Measurements from ENCODE around the gene OSBPL3.

The OSBPL3 gene

GRCh38 chr7:24777806-24778205, 202.2 kb downstream of the OSBPL3 start:
- no peak overlapping the region for H3K4me3 ChIP-seq (ENCODE audit: low read depth, low read length)
- TF ChIP-seq, protein P1, sequence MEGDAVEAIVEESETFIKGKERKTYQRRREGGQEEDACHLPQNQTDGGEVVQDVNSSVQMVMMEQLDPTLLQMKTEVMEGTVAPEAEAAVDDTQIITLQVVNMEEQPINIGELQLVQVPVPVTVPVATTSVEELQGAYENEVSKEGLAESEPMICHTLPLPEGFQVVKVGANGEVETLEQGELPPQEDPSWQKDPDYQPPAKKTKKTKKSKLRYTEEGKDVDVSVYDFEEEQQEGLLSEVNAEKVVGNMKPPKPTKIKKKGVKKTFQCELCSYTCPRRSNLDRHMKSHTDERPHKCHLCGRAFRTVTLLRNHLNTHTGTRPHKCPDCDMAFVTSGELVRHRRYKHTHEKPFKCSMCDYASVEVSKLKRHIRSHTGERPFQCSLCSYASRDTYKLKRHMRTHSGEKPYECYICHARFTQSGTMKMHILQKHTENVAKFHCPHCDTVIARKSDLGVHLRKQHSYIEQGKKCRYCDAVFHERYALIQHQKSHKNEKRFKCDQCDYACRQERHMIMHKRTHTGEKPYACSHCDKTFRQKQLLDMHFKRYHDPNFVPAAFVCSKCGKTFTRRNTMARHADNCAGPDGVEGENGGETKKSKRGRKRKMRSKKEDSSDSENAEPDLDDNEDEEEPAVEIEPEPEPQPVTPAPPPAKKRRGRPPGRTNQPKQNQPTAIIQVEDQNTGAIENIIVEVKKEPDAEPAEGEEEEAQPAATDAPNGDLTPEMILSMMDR (IDR thresholded peaks at IDR 0.05; ENCODE audit: borderline replicate concordance, insufficient read depth, low read depth, low read length) = no peak

DNA sequence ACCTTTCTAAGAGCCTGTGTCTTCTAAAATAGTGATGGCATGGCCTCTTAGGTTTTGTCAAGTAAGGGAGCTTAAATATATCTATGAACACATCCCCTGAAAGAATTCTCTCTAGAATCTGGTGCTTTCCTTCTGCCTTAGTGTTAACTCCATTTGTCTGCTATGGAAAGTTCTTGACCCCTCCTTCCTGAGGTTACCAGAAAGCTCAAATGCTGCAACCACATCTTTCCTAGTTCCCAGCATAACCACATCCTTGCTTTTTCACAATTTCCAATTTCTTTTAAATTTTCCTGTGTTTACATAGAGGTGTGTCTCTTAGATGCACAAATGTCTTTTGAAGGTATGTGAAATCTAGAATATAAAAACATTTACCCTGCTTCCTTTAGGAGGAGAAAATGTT, 206.3 kb downstream of the OSBPL3 start:
- no peak overlapping the region for H3K4me3 ChIP-seq (ENCODE audit: low read depth, low read length)
- TF ChIP-seq, protein P1 (IDR thresholded peaks at IDR 0.05; ENCODE audit: borderline replicate concordance, insufficient read depth, low read depth, low read length) = no peak

GRCh38 chr7:24769851-24770250, 210.1 kb downstream of the OSBPL3 start:
- H3K4me3 ChIP-seq (ENCODE audit: low read depth, low read length) = no peak overlapping the region
- TF ChIP-seq, protein P1 (IDR thresholded peaks at IDR 0.05; ENCODE audit: borderline replicate concordance, insufficient read depth, low read depth, low read length) = no peak

DNA sequence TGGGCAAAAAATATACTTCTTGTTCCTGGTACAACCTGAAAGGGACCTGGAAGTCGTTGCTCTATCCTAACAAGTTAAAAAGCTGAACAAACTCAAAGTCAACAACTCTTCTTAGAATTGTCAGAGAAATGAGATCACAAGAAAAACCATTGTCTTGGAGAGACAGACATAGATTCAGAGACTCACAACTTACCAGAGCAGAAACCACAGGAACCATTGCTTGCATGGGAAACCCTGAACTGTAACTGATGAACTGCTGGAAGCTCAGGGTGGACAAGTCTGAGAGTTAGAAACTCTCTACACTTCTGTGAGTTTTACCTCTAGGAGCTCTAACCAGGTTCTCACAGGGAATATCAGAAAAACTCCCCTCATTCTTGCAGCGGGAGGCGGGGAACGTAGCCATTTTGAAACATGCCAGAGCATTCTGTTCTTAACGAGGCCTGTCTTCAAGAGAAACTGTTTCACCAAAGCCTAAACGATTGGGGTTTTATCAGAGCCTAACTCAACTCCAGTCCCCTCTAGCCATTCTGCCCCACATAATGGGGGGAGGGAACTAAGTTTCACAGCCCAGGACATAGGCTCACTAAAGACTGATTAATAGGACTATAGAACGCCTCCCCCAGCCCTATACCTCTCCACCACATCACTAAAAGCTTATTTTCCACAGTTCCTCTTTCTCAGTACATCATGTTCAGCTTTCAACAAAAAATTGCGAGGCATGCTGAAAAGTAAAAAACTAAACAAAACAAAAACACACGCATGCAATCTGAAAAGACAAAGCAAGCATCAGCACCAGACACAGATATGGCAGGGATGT, 210.8 kb downstream of the OSBPL3 start:
- H3K4me3 ChIP-seq (ENCODE audit: low read depth, low read length) = no peak overlapping the region
- TF ChIP-seq, protein P1 (IDR thresholded peaks at IDR 0.05; ENCODE audit: borderline replicate concordance, insufficient read depth, low read depth, low read length) = no peak

DNA sequence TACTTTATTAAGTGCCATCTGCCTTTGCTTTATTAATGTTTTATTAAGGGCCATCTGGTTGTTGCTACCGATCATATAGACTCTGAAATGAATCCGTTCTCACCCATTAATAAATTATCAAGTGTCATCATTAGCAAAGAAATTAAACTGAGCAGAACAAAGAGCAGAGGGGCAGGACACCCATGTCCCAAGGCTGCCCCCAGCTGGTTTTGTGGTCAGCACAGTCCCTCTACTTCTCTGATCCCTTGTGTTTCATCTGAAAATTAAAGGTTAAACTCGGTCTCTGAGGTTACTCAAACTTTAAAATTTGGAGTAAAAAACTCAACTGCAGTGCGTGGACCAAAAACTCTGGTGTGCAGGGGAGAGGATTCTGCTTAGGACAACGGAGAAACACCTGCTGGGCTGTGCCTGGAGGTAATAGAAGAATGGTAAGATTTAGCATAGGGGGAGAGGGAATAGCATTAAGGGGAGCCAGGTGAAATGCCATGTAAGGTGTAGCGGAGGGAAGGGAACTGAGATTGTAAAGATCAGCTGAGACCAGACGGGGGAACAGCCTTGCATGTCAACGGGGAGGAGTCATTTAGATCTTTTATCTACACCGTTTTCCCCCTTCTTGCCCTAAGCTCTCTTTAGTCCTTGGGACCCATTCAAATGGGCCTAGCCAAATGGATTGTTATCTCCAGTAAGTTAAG, 212.0 kb downstream of the OSBPL3 start:
- TF ChIP-seq, protein P1 (IDR thresholded peaks at IDR 0.05; ENCODE audit: borderline replicate concordance, insufficient read depth, low read depth, low read length) = no peak
- no peak overlapping the region for H3K4me3 ChIP-seq (ENCODE audit: low read depth, low read length)

DNA sequence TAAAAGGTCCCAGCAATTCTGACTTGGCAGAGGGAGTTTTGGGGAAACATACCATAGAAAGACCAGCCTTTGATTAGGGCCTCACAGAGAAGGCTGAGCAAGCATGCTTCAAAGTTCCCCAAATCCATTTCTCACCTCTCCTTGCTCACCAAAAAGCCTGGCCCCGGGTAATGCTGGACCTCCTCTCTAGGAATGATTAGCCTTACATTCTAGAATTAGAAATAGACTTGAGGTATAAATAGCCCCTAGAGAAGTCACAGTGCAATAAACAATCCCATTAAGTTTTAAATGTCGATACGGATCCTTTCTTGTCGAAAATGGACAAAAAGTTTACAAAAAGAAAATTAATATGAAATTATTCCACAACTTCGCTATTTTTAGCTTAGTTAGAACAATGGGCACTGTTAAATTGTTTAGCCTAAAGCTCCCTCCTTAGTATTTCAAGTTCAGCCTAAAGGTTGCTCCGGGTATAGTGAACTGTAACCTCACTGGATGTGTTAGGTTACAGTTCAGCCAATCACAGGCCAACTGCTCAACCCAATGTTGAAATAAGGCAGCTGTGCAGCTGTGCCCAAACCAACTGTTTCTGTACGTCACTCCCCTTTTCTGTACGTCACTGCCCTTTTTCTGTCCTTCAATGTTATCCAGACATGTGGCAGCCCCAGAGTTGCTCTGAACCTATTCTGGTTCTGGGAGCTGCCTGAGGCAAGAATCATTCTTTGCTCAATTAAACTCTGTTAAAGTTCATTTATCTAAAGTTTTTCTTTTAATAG, 214.8 kb downstream of the OSBPL3 start:
- TF ChIP-seq, protein P1 (IDR thresholded peaks at IDR 0.05; ENCODE audit: borderline replicate concordance, insufficient read depth, low read depth, low read length) = no peak

More for the DNA sequence above, 214.8 kb downstream of the OSBPL3 start:
- no peak overlapping the region for H3K4me3 ChIP-seq (ENCODE audit: low read depth, low read length)
